GM10266 (cell line): ENCODE measurements around the gene COL6A3.

Source experiments
- DNase-seq: peaks from one replicate; pipeline ENCODE4 v3.0.0; 2012; ENCODE audit errors: extremely low spot score
- TF ChIP-seq, protein P1 (sequence below): IDR thresholded peaks from 2 replicates; pipeline ENCODE4 v1.5.1; 2012; ENCODE audit warnings: mild to moderate bottlenecking, low read depth; ENCODE audit not compliant: control insufficient read depth, insufficient read depth; ENCODE audit errors: missing control alignments

The COL6A3 gene

DNA sequence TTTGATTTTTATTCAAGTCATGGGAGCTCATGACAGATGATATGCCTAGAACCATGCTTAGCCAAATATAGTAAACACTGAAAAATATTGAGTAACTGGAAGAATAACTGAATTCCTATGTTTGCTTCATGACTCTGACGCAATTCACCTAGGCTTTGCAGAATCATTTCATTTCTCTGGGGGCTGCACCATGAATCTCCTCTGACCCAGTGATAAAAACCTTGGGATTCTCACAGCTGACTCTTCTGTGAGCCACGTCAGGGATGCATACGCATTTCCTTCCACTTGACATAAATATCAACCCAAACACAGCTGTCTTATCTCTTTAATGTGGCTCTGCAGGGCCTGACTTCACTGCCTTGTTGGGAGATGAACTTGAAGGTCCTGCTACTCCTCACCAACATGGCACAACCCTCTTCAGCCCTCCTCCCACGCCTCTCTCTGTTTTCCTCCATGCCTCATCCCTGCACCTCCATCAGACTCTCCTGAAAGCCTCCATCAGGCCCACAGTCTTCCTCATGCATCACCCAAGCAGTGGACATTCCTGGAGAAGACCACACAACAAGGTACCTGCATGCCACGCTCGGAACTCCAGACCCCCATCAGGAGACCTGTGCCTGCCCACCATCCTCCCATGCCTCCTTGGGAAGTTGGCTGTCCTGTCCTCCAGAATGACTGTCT lies 29.8 kb downstream of the COL6A3 start:
- no peak for DNase-seq

DNA sequence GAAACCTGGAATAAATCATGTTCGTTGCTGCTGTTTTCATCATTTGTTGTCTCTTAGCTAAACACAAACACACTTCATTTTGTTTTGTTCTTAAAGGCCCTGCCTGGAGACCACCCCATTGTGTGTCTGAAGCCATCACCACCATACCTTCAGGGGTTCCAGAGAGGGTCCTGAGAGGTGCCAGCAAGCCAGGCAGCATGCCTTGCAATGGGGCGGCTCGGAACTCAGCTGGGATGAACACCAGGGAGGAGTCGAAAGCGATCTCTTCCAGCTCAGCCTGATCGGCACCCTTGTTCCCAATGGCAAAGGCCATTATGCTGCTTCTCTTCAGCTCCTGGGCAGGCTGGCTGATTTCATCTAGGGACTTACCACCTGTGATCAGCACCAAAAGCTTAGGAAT lies 33.2 kb downstream of the COL6A3 start:
- TF ChIP-seq, protein P1, sequence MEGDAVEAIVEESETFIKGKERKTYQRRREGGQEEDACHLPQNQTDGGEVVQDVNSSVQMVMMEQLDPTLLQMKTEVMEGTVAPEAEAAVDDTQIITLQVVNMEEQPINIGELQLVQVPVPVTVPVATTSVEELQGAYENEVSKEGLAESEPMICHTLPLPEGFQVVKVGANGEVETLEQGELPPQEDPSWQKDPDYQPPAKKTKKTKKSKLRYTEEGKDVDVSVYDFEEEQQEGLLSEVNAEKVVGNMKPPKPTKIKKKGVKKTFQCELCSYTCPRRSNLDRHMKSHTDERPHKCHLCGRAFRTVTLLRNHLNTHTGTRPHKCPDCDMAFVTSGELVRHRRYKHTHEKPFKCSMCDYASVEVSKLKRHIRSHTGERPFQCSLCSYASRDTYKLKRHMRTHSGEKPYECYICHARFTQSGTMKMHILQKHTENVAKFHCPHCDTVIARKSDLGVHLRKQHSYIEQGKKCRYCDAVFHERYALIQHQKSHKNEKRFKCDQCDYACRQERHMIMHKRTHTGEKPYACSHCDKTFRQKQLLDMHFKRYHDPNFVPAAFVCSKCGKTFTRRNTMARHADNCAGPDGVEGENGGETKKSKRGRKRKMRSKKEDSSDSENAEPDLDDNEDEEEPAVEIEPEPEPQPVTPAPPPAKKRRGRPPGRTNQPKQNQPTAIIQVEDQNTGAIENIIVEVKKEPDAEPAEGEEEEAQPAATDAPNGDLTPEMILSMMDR = no peak
- DNase-seq = no peak

More for the DNA sequence above, 29.8 kb downstream of the COL6A3 start:
- TF ChIP-seq, protein P1 = no peak

DNA sequence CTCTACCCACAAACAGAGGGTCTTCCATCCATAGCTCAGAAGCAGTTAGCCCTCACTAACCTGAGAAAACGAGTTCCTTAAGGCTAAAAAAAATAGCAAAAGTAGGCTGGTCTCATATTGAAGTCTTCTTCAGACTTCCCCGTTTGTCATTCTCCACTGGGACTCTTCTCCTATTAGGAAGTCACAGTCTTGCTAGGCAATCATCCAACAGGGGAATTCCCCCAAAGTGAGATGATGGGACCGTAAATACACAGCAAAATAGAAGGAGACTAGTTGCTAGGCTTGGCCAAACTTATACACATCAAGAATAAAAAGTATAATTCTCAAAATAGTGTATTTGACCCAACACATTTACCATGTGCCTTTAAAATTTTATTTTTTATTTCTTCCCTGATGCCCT lies 34.3 kb downstream of the COL6A3 start:
- DNase-seq = no peak
- TF ChIP-seq, protein P1 = no peak

DNA sequence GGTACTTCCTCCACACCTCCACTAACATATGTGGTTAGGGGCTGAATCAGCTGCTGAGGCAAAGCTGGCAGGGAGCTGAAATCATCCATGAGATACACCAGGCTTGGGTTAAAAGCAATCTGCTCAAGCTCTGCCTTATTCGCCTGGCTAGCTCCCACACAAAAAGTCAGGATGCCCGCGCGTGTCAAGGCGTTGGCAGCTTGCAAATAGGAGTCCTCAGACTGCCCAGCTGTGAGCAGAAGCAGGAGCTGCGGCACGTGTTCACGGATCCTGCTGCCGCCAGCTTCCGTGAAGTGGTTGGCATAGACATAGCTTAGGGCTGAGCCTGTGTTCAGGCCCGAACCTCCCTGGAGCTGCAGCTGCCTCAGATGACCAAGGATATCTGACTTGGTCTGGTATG lies 35.3 kb downstream of the COL6A3 start:
- DNase-seq = no peak
- TF ChIP-seq, protein P1 = no peak

DNA sequence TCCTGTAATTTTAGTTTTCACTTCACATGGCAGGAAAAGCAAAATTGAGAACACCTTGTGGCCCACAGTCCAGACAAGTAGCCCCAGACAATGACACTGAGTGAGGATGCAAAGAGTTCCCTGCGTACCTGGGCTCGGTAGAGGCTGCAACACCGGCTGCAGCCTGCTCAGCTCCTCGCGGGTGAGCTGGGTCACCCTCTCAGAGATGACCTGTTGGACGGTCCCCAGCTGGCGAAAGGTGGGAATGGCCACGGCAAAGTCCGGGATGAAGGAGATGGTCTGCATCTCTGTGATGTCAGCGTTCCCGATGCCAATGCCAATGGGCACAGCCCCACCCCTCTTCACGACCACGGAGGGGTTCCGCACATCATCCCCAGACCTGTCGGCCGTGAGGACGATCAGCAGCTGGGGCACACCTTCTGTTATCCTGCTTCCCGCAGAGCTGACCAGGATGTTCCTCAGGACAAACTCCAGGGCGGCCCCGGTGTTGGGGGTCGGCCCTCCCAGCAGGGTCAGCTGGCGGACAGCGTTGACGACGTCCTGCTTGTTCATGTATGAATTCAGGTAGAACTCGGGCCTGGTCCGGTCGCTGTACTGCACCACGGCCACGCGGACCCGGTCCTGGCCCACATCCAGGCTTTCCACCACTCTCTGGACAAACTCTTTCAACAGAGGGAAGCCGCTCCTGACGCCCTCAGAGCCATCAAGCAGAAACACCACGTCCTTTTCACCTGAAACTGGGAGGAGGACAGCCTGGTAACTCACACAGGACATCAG lies 39.5 kb downstream of the COL6A3 start:
- TF ChIP-seq, protein P1 = no peak
- no peak for DNase-seq

DNA sequence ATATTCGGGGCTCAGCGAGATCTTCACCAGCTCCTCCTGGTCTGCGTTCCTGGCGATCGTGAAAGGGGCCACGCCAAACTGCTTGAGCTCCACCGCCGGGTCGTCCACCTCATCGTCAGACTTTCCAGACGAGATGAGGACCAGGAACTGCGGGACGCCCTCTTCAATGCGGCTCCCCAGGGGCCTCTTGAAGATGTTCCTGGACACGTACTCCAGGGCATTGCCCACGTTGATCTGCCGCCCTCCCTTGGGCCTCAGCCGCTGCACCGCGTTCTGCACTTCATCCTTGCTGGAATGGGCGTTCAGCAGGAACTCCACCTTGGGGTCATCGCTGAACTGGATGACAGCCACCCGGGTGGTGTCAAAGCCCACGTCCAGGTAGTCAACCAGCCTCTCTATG lies 42.1 kb downstream of the COL6A3 start:
- TF ChIP-seq, protein P1 = no peak
- DNase-seq = no peak

DNA sequence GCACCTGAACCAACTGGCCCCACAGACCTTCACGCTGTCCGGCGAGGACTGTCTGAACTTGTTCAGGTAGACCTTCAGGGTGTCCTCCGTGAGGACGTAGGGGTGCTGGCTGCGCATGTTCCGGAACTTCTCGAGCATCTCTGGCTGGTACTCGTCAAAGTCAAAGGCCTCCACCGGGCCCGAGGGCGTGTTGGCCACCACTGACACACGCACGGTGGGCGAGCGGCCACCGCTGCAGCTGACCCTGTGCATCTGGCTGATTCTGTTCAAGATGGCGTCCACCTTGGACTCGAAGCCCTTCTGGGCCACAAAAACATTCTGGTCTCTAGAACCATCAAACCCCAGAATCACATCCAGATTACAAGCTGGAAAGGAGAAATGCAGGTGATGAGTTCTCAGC lies 48.3 kb downstream of the COL6A3 start:
- TF ChIP-seq, protein P1 = no peak
- DNase-seq = no peak
